DMS79 (cell line): ENCODE data around the gene SAA4.
A peak's percentile ranks its signal among the peaks of the same experiment; 100 is the strongest.
"Not testable (repeated sequence)": the region's sequence is repeated elsewhere in the genome, so short reads cannot be mapped to it uniquely, and the experiment has no call there.

Experiments
- DNase-seq: peaks from one replicate; lab custom pipeline; 2025; lab: John Stamatoyannopoulos, UW

Gene SAA4

GRCh38 chr11:18247191-18247581, 10.6 kb upstream of the SAA4 start:
- not testable (repeated sequence) for DNase-seq

GRCh38 chr11:18246379-18247190, 10.0 kb upstream of the SAA4 start:
- not testable (repeated sequence) for DNase-seq

GRCh38 chr11:18245396-18245795, 8.8 kb upstream of the SAA4 start:
- no peak for DNase-seq

GRCh38 chr11:18243783-18244362, 7.3 kb upstream of the SAA4 start:
- peak; percentile 15 for DNase-seq

GRCh38 chr11:18239655-18240054, 3.1 kb upstream of the SAA4 start:
- no peak for DNase-seq

GRCh38 chr11:18235394-18236334, 938 bp downstream of the SAA4 start:
- no peak for DNase-seq

GRCh38 chr11:18233912-18234311, 2.7 kb downstream of the SAA4 start:
- DNase-seq: no peak

GRCh38 chr11:18230859-18231258, 5.7 kb downstream of the SAA4 start:
- no peak for DNase-seq

- no peak for DNase-seq
Measured at GRCh38 chr11:18229501-18229900, 7.1 kb downstream of the SAA4 start.

GRCh38 chr11:18225913-18226312, 10.7 kb downstream of the SAA4 start:
- DNase-seq: no peak

- no peak for DNase-seq
Measured at GRCh38 chr11:18223591-18224387, 12.8 kb downstream of the SAA4 start.

GRCh38 chr11:18222814-18223421, 13.7 kb downstream of the SAA4 start:
- DNase-seq: no peak

- DNase-seq: no peak
Measured at GRCh38 chr11:18221274-18221876, 15.2 kb downstream of the SAA4 start.

- DNase-seq: no peak
Measured at GRCh38 chr11:18209058-18209457, 27.5 kb downstream of the SAA4 start.

GRCh38 chr11:18204771-18205170, 31.8 kb downstream of the SAA4 start:
- no peak for DNase-seq

- no peak for DNase-seq
Measured at GRCh38 chr11:18204220-18204619, 32.4 kb downstream of the SAA4 start.

GRCh38 chr11:18203723-18204122, 32.9 kb downstream of the SAA4 start:
- no peak for DNase-seq

GRCh38 chr11:18197738-18198137, 38.9 kb downstream of the SAA4 start:
- DNase-seq: not testable (repeated sequence)

GRCh38 chr11:18196532-18196931, 40.1 kb downstream of the SAA4 start:
- DNase-seq: no peak

- DNase-seq: no peak
Measured at GRCh38 chr11:18193010-18193409, 43.6 kb downstream of the SAA4 start.

GRCh38 chr11:18191376-18191775, 45.2 kb downstream of the SAA4 start:
- no peak for DNase-seq
